ENCODE data around the gene GAS2L2. TPM values are rescaled to one million over a fixed set of nuclear protein-coding genes. Genes with fewer than 3 reads are reported as not detected.

The GAS2L2 gene
- total and polyA plus RNA-seq, 2 donors (not counting 1 experiment from before 2014, with no cell fraction given) = 0.09 to 0.17 TPM

DNA sequence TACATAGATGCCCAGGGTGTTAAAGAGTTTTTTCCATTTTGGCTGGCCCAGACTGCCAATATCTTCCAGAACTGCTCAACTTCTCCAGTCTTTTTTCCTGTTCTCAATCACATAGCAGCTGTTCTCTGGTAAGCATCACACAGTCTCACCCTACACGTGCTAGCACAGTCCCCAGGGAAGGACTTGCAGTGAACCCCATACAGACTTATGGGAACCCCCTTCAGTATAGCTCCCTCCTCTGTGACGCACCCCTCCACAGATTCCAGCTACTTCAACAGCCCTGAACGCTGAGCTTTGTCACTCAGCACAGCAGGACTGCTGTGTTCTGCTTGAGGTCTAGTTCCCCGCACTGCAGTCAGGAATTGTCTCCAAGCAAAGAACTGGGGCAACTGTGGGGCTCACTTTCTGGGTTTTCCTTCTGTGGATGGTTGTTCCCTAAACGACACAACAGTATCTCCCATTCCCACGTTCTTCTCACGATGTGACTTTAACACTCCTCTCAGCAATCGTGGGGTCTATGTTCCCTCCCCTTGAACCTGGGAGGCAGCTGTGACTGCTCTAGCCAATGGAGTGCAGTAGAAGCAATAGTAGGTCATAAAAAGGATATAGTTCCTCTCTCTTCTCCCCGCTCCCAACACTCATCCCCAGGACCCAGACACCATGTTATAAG is 38.8 kb upstream of the GAS2L2 start:
- intact Hi-C loops (cut with micrococcal nuclease) = no loop called here
- DNase-seq (no peak), ATAC-seq (ENCODE audit: low read depth) (no peak)
- ChIA-PET CTCF (interaction anchor here (1.3 to 7.0 kb wide), 2 partner anchors 13 to 27 kb away, joined by 4 to 62 read pairs; no protein-coding TSS in a partner anchor), POLR2A (no interaction called here)
- Histone ChIP-seq H3K27ac (ENCODE audit: low read length in 2 of 2) (no peak overlapping the region), H3K4me3 (ENCODE audit: control extremely low read depth in 1 of 5, extremely low read depth in 1 of 5, insufficient read depth in 1 of 5, low read depth in 2 of 5, low read length in 4 of 5) (no peak overlapping the region), H3K4me1 (ENCODE audit: control insufficient read depth in 2 of 2, insufficient read depth in 2 of 2, low read length in 2 of 2) (peaks cover 12 to 14% of the 10 kb centered on the region in 2 donors), H3K9ac (ENCODE audit: low read length) (no peak overlapping the region), H4K20me1 (ENCODE audit: control insufficient read depth, insufficient read depth, low read length, poor library complexity, severe bottlenecking) (no peaks in the 10 kb centered on the region), H3K9me3 (ENCODE audit: control extremely low read depth in 1 of 3, control insufficient read depth in 2 of 3, insufficient read depth in 1 of 3, low read length in 2 of 3) (no peaks in the 10 kb centered on the region), H3K27me3 (replicated peaks in 1 of 4; ENCODE audit: control extremely low read depth in 1 of 4, control insufficient read depth in 3 of 4, insufficient read depth in 4 of 4, low read length in 3 of 4) (peaks cover 0 to 53% (median 28%) of the 10 kb centered on the region in 4 experiments), H3K79me2 (ENCODE audit: control insufficient read depth, insufficient read depth, low read length) (no peaks in the 10 kb centered on the region), H3K4me2 (replicated peaks; ENCODE audit: low read depth, low read length, poor library complexity, severe bottlenecking) (no peak overlapping the region), H3K36me3 (replicated peaks in 1 of 2; ENCODE audit: control extremely low read depth in 1 of 2, control insufficient read depth in 1 of 2, extremely low read depth in 1 of 2, insufficient read depth in 2 of 2, low read length in 1 of 2) (no peaks in the 10 kb centered on the region), H2AFZ (ENCODE audit: insufficient read depth, low read depth, low read length, poor library complexity, severe bottlenecking) (no peak overlapping the region)
- no peak for TF ChIP-seq EZH2 (IDR thresholded peaks at IDR 0.05; ENCODE audit: borderline replicate concordance, insufficient read depth, low read depth, low read length, poor library complexity, severe bottlenecking)
- no peak for TF ChIP-seq CTCF (IDR thresholded peaks at IDR 0.05)
- no peak overlapping the region for H3K4me3 Mint-ChIP-seq
- peaks cover 49% of the 10 kb centered on the region for H3K27me3 Mint-ChIP-seq
- no peak overlapping the region for H3K27ac Mint-ChIP-seq
- H3K9me3 Mint-ChIP-seq (ENCODE audit: insufficient read depth) = no peaks in the 10 kb centered on the region
- 56% methylated on average over 4 of the region's 9 CpGs for WGBS (ENCODE audit: insufficient coverage)
- H3K4me1 Mint-ChIP-seq = peaks cover 16% of the 10 kb centered on the region

DNA sequence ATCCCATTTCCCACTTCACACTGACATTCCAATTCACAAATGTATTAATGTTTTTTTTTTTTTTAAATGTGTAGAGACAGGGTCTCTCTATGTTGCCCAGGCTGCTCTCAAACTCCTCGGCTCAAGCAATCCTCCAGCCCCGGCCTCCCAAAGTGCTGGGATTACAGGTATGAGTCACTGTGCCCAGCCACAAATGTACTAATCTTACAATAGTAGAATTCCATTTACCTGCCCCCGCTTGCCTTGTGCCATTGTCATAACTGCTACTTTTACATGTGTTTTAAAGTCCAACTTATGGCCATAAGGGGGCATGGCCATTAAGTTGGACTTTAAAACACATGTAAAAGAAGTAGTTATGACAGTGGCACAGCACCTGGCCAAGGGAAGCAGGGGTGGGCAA is 37.8 kb upstream of the GAS2L2 start:
- ATAC-seq (ENCODE audit: low read depth) = no peak
- Histone ChIP-seq H3K4me1 (ENCODE audit: control insufficient read depth in 2 of 2, insufficient read depth in 2 of 2, low read length in 2 of 2) (peaks cover 11% of the 10 kb centered on the region in 2 donors), H3K4me2 (replicated peaks; ENCODE audit: low read depth, low read length, poor library complexity, severe bottlenecking) (no peak overlapping the region), H3K79me2 (ENCODE audit: control insufficient read depth, insufficient read depth, low read length) (no peaks in the 10 kb centered on the region), H3K36me3 (replicated peaks in 1 of 2; ENCODE audit: control extremely low read depth in 1 of 2, control insufficient read depth in 1 of 2, extremely low read depth in 1 of 2, insufficient read depth in 2 of 2, low read length in 1 of 2) (no peaks in the 10 kb centered on the region), H3K9me3 (ENCODE audit: control extremely low read depth in 1 of 3, control insufficient read depth in 2 of 3, insufficient read depth in 1 of 3, low read length in 2 of 3) (no peaks in the 10 kb centered on the region), H3K4me3 (ENCODE audit: control extremely low read depth in 1 of 5, extremely low read depth in 1 of 5, insufficient read depth in 1 of 5, low read depth in 2 of 5, low read length in 4 of 5) (no peak overlapping the region), H3K27me3 (replicated peaks in 1 of 4; ENCODE audit: control extremely low read depth in 1 of 4, control insufficient read depth in 3 of 4, insufficient read depth in 4 of 4, low read length in 3 of 4) (peaks cover 0 to 43% (median 20%) of the 10 kb centered on the region in 4 experiments), H2AFZ (ENCODE audit: insufficient read depth, low read depth, low read length, poor library complexity, severe bottlenecking) (no peak overlapping the region), H4K20me1 (ENCODE audit: control insufficient read depth, insufficient read depth, low read length, poor library complexity, severe bottlenecking) (no peaks in the 10 kb centered on the region), H3K27ac (ENCODE audit: low read length in 2 of 2) (no peak overlapping the region), H3K9ac (ENCODE audit: low read length) (no peak overlapping the region)
- 90% methylated on average over 2 of the region's 3 CpGs for WGBS (ENCODE audit: insufficient coverage)
- H3K27ac Mint-ChIP-seq = no peak overlapping the region
- ChIA-PET POLR2A (no interaction called here), CTCF (interaction anchor here (7.0 kb wide), 1 partner anchor 26 kb away, joined by 62 read pairs; no protein-coding TSS in a partner anchor)
- no peak overlapping the region for H3K4me3 Mint-ChIP-seq
- no peaks in the 10 kb centered on the region for H3K9me3 Mint-ChIP-seq (ENCODE audit: insufficient read depth)
- TF ChIP-seq EZH2 (IDR thresholded peaks at IDR 0.05; ENCODE audit: borderline replicate concordance, insufficient read depth, low read depth, low read length, poor library complexity, severe bottlenecking) (no peak), CTCF (IDR thresholded peaks at IDR 0.05) (no peak)
- DNase-seq = no peak
- H3K4me1 Mint-ChIP-seq = peaks cover 11% of the 10 kb centered on the region
- peaks cover 49% of the 10 kb centered on the region for H3K27me3 Mint-ChIP-seq
- intact Hi-C loops (cut with micrococcal nuclease) = no loop called here
